Endothelial cell of umbilical vein (primary cell): Measurements from ENCODE around the gene CRYZL1. TPM values are rescaled to one million over a fixed set of nuclear protein-coding genes. Genes with fewer than 3 reads are reported as not detected.

ENCODE experiments used
- BruUV-seq: library from RNA; stranded (reverse); fragments of 400-500 nt; replicated peaks from 2 replicates; lab custom pipeline; 2021; lab: Mats Ljungman, UMichigan
- CTCF ChIA-PET: fragments of 300-600, 350-600 bp; sonication (Branson Sonifier 250); formaldehyde crosslinking; loops from one replicate; lab custom pipeline; 2021; ENCODE audit warnings: antibody characterized with exemption, inconsistent platforms; lab: Charles Lee
- POLR2A ChIA-PET: fragments of 300-600, 350-600 bp; sonication (Branson Sonifier 250); formaldehyde crosslinking; loops from one replicate; lab custom pipeline; 2021; ENCODE audit warnings: antibody characterized with exemption, inconsistent platforms; lab: Charles Lee
- DNase-seq: peaks from one replicate; pipeline ENCODE4 v3.0.0-alpha.2; 2011; ENCODE audit warnings: low read depth, low spot score
- FAIRE-seq: peaks from 2 replicates; lab custom pipeline; 2011; peaks lifted over from hg19 to GRCh38; lab: Jason Lieb, UNC
- H2AFZ ChIP-seq: 2 replicates; pipeline ENCODE4 v1.6.0; 2012; ENCODE audit warnings: low read depth, low read length, control low read depth, inconsistent platforms
- H3K27ac ChIP-seq: 2 replicates; pipeline ENCODE4 v1.5.1; 2011; ENCODE audit warnings: low read depth, mild to moderate bottlenecking, control low read depth, low read length, moderate library complexity; ENCODE audit not compliant: insufficient read depth
- H3K27me3 ChIP-seq, 2 experiments: 2 replicates each; pipeline versions ENCODE4 v1.6.0 to v1.6.1; 2011; ENCODE audit warnings: low read length in 2 of 2, mixed read lengths in 1 of 2; ENCODE audit not compliant: control insufficient read depth in 2 of 2, insufficient read depth in 2 of 2
- H3K36me3 ChIP-seq, 2 experiments: 2 replicates in 1 of 2; 3 replicates in 1 of 2; pipeline ENCODE4 v1.5.1; 2011; ENCODE audit warnings: low read length in 2 of 2, mild to moderate bottlenecking in 1 of 2, moderate library complexity in 1 of 2; ENCODE audit not compliant: control insufficient read depth in 2 of 2, insufficient read depth in 2 of 2; ENCODE audit errors: extremely low read depth in 1 of 2
- H3K4me1 ChIP-seq: 3 replicates; pipeline ENCODE4 v1.5.1; 2011; ENCODE audit warnings: mild to moderate bottlenecking, low read length; ENCODE audit not compliant: control insufficient read depth, insufficient read depth; ENCODE audit errors: extremely low read depth
- H3K4me2 ChIP-seq: 2 replicates; pipeline ENCODE4 v1.6.1; 2011; ENCODE audit warnings: low read length, control low read depth, mixed read lengths; ENCODE audit not compliant: insufficient read depth
- H3K4me3 ChIP-seq, 3 experiments: fragments of 200-600 bp in 1 of 3; sonication (generic), shearing (Covaris generic) in 1 of 3; replicated peaks in 1 of 3; 2 replicates each; pipeline ENCODE4 v1.5.1; 2011 to 2016; ENCODE audit warnings: control low read depth in 3 of 3, low read length in 3 of 3, mild to moderate bottlenecking in 2 of 3, inconsistent platforms in 1 of 3, low read depth in 1 of 3, moderate library complexity in 1 of 3; ENCODE audit not compliant: insufficient read depth in 1 of 3
- H3K79me2 ChIP-seq: 2 replicates; pipeline ENCODE4 v1.6.0; 2012; ENCODE audit warnings: low read length, inconsistent platforms; ENCODE audit not compliant: control insufficient read depth, insufficient read depth
- H3K9ac ChIP-seq: replicated peaks from 2 replicates; pipeline ENCODE3; 2011; ENCODE audit warnings: low read length, control low read depth; ENCODE audit not compliant: insufficient read depth; ENCODE audit errors: extremely low read depth
- H3K9me1 ChIP-seq: replicated peaks from 3 replicates; pipeline ENCODE4 v1.6.0; 2011; ENCODE audit warnings: mild to moderate bottlenecking, low read length; ENCODE audit not compliant: control insufficient read depth, insufficient read depth; ENCODE audit errors: extremely low read depth
- H3K9me3 ChIP-seq: replicated peaks from 2 replicates; pipeline ENCODE4 v1.5.1; 2012; ENCODE audit warnings: low read length, inconsistent platforms; ENCODE audit not compliant: control insufficient read depth, insufficient read depth
- H4K20me1 ChIP-seq: replicated peaks from 2 replicates; pipeline ENCODE3; 2011; ENCODE audit warnings: mild to moderate bottlenecking, low read length; ENCODE audit not compliant: control insufficient read depth, insufficient read depth; ENCODE audit errors: extremely low read depth
- EZH2 ChIP-seq: IDR thresholded peaks from 2 replicates; pipeline ENCODE4 v1.6.1; 2012; ENCODE audit warnings: borderline replicate concordance, low read depth, mild to moderate bottlenecking, moderate library complexity, low read length, inconsistent platforms; ENCODE audit not compliant: severe bottlenecking
- FOS ChIP-seq: IDR thresholded peaks from 2 replicates; pipeline ENCODE4 v1.6.1; 2011; ENCODE audit warnings: mild to moderate bottlenecking, low read length, moderate library complexity, borderline replicate concordance; ENCODE audit not compliant: insufficient read depth
- GATA2 ChIP-seq: IDR thresholded peaks from 2 replicates; pipeline ENCODE4 v1.7.0; 2011; ENCODE audit warnings: low read depth, mild to moderate bottlenecking, moderate library complexity, mixed read lengths, low read length; ENCODE audit not compliant: insufficient read length, insufficient read depth
- JUN ChIP-seq: IDR thresholded peaks from 2 replicates; pipeline ENCODE4 v1.6.1; 2011; ENCODE audit warnings: borderline replicate concordance, low read depth; ENCODE audit not compliant: insufficient read length, insufficient read depth
- MYC ChIP-seq: IDR thresholded peaks from one replicate; pipeline ENCODE4 v1.6.1; 2011; ENCODE audit warnings: mild to moderate bottlenecking, low read depth, low read length
- POLR2A ChIP-seq: IDR thresholded peaks from 2 replicates; pipeline ENCODE4 v1.6.1; 2012; ENCODE audit warnings: low read depth, mild to moderate bottlenecking, control low read depth, low read length
- POLR2AphosphoS5 ChIP-seq: IDR thresholded peaks from 2 replicates; pipeline ENCODE4 v1.6.1; 2012; ENCODE audit warnings: low read depth, mild to moderate bottlenecking, control low read depth, low read length, moderate library complexity; ENCODE audit not compliant: insufficient read depth
- dilution Hi-C: fragments of 300-500 bp; cut with MboI; formaldehyde crosslinking; loops from one replicate; pipeline ENCODE4 v1.15.0; 2019; ENCODE audit warnings: low sequenced_read_pairs; ENCODE audit not compliant: extremely low pct_ligation_motif_present
- intact Hi-C: fragments of 100-400 bp; cut with micrococcal nuclease; formaldehyde crosslinking; loops from one replicate; pipeline ENCODE4 v1.10.0; 2022
- polyA plus RNA-seq, 4 experiments: library from polyadenylated mRNA; depleted of rRNA in 3 of 4; stranded (reverse) in 3 of 4; unstranded in 1 of 4; fragments of >200 nt; gene quantifications; 2 replicates each; pipeline versions ENCODE4 v1.2.1 to v1.2.3, GENCODE V29; 2011 to 2012; ENCODE audit warnings: missing spikeins in 1 of 4
- total RNA-seq: library from RNA; stranded (reverse); gene quantifications from 2 replicates; pipeline ENCODE4 v1.2.3, GENCODE V29; 2021
- TF ChIP-seq, protein P1 (sequence below): IDR thresholded peaks from 2 replicates; pipeline ENCODE4 v1.6.1; 2011; ENCODE audit not compliant: insufficient read depth, insufficient read length
- TF ChIP-seq, protein P2 (sequence below), 2 donors: IDR thresholded peaks; 1 replicate in 1 of 2; 2 replicates in 1 of 2; pipeline ENCODE4 v1.5.1; 2011; ENCODE audit warnings: low read length in 2 of 2, mild to moderate bottlenecking in 2 of 2, moderate library complexity in 2 of 2, control low read depth in 1 of 2, inconsistent platforms in 1 of 2, low read depth in 1 of 2; ENCODE audit not compliant: insufficient read depth in 1 of 2; ENCODE audit errors: extremely low read depth in 1 of 2

Gene CRYZL1
- total and polyA plus RNA-seq, 2 donors (not counting 3 experiments of a cell fraction or from before 2014, with no cell fraction given): 26.4 to 42.1 TPM

DNA sequence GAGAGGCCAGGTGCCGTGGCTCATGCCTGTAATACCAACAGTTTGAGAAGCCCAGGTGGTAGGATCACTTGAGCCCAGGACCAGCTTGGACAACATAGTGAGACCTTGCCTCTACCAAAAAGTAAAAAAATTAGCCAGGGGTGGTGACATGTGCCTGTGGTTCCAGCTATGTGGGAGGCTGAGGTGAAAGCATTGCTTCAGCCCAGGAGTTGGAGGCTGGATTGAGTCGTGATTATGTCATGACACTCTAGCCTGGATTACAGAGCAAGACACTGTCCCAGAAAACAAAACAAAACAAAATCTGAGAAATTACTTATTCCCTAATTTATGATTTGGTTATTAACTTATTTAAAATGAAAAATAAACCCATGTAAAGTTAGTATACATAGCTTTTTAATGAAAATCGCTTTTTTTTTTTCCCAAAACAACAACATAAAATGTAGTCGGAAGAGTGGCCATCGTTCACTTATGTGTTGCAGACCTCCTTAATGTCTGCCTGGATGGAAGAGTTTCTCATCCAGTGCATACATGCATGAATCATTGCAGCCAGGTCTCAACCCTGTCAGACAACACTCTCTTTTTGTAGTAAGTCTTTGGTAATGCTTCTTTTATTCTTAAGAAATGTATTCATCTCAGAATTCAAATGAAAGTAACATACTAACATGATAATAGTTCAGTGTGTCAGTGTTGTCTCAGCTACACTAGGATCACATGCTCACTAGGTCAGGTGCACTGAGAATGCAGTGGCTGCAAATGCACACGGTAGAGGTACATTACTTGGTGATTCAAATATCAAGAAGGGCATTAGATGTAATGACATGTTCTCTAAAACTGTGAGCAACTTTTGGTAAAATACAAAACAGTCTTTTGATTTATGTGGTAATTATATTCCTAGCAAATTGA, 28.8 kb upstream of the CRYZL1 start:
- TF ChIP-seq GATA2 (no peak), FOS (no peak), EZH2 (no peak), POLR2AphosphoS5 (no peak), MYC (no peak), JUN (no peak), POLR2A (no peak)
- TF ChIP-seq, protein P1, sequence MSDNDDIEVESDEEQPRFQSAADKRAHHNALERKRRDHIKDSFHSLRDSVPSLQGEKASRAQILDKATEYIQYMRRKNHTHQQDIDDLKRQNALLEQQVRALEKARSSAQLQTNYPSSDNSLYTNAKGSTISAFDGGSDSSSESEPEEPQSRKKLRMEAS: no peak
- TF ChIP-seq, protein P2, sequence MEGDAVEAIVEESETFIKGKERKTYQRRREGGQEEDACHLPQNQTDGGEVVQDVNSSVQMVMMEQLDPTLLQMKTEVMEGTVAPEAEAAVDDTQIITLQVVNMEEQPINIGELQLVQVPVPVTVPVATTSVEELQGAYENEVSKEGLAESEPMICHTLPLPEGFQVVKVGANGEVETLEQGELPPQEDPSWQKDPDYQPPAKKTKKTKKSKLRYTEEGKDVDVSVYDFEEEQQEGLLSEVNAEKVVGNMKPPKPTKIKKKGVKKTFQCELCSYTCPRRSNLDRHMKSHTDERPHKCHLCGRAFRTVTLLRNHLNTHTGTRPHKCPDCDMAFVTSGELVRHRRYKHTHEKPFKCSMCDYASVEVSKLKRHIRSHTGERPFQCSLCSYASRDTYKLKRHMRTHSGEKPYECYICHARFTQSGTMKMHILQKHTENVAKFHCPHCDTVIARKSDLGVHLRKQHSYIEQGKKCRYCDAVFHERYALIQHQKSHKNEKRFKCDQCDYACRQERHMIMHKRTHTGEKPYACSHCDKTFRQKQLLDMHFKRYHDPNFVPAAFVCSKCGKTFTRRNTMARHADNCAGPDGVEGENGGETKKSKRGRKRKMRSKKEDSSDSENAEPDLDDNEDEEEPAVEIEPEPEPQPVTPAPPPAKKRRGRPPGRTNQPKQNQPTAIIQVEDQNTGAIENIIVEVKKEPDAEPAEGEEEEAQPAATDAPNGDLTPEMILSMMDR (IDR thresholded peaks at IDR 0.05; ENCODE audit: extremely low read depth in 1 of 2, insufficient read depth in 1 of 2, low read depth in 1 of 2, low read length in 2 of 2): no peak
- H3K36me3 ChIP-seq: no peaks in the 10 kb centered on the region
- no peaks in the 10 kb centered on the region for H3K9me3 ChIP-seq
- H3K9me1 ChIP-seq: no peaks in the 10 kb centered on the region
- BruUV-seq: no TSS peak
- H3K79me2 ChIP-seq: peaks cover 90% of the 10 kb centered on the region
- dilution Hi-C loops: no loop called here
- no peaks in the 10 kb centered on the region for H3K27me3 ChIP-seq
- no peak overlapping the region for H2AFZ ChIP-seq
- intact Hi-C loops: no loop called here
- no peak overlapping the region for H3K4me2 ChIP-seq
- H3K27ac ChIP-seq: no peak overlapping the region
- H4K20me1 ChIP-seq: peaks cover 7% of the 10 kb centered on the region
- CTCF ChIA-PET: interaction anchor here (1.1 kb wide), 1 partner anchor 11 kb away, joined by 3 read pairs; no protein-coding TSS in a partner anchor
- no peak for FAIRE-seq
- no peak for DNase-seq
- POLR2A ChIA-PET: interaction anchor here (0.5 kb wide), 1 partner anchor 34 kb away, joined by 4 read pairs; no protein-coding TSS in a partner anchor
- H3K9ac ChIP-seq: no peak overlapping the region
- H3K4me3 ChIP-seq: no peak overlapping the region
- no peaks in the 10 kb centered on the region for H3K4me1 ChIP-seq
